HG03066 (cell line): Measurements from ENCODE around the gene POLE.

ENCODE experiments used
- ATAC-seq: cut with Tn5 transposase; IDR thresholded peaks from one replicate; pipeline ENCODE4 v1.9.1; 2021; ENCODE audit warnings: low read depth; ENCODE audit not compliant: unreplicated experiment

Gene POLE

DNA sequence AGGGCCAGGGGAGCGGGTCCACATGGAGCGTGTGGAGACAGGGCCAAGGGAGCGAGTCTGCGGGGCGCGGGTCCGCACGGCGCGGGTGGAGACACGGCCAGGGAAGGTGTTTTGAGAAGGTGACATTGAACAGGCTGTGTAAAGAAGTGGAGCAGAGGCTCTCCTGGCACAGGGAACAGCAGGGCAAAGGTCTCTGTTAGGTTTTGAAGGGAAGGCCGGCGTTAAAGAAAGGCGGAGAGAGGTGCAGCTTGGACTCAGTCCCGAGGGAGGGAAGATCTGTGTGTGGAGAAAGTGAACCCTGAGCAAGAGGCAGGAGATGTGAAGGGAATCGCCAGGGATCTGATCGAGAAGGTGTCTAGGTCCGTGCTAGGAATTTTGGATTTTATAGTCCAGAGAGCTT lies 2.1 kb upstream of the POLE start:
- no peak for ATAC-seq

DNA sequence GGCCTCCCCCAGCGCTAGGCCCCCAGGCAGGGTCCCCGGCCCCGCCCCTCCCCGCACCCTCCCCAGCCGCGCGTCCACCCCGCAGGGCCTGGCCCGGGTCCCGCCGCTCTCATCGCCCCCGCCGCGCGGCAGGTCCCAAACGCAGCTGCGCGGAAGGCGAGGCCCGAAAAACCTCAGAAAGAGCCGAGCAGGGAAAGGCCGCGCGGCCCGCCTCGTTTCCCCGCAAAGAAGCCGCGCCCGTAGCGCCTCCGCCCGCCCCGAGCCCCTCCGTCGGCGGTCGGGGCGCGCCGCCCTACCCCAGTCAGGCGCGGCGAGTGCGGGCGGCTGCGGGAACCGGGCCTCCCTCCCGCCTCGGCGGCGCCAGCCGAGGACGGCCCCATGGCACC lies 324 bp downstream of the POLE start:
- ATAC-seq, result peak; percentile 18

DNA sequence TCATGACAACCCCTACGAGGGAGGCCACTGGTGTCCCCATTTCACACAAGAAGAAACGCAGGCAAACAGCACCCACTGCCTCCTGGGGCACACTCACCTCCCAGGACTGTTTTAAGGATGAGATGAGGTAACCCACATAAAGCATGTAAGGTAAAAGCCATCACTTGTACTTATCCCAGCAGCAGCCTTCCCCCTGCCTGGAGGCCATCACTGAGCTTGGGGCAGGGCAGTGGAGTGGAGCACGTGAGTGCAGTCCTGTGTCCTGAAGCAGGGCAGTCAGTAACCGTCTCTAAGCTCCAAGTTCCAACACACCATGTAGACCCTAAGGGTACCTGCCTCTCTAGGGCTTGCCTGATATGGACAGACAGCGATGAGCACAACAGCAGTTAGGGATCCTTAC lies 1.7 kb downstream of the POLE start:
- ATAC-seq, result no peak

DNA sequence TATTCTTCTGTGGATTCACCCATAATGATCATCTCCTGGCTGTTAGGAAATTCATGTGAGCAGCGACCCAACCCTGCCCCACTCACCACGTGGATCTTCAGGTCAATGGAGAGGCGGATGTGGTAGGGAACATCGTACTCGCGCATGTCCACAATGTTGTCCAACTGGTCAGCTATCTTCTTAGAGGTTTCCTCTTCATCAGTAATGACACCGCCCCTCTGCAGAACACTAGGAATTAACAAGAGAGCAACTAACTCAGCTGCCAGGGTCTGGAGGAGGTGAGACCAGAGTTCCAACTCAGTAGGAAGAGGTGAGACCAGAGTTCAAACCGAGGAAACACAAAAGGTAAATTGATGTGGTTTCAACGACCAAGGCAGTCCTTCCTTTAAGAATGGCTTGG lies 9.7 kb downstream of the POLE start:
- no peak for ATAC-seq

DNA sequence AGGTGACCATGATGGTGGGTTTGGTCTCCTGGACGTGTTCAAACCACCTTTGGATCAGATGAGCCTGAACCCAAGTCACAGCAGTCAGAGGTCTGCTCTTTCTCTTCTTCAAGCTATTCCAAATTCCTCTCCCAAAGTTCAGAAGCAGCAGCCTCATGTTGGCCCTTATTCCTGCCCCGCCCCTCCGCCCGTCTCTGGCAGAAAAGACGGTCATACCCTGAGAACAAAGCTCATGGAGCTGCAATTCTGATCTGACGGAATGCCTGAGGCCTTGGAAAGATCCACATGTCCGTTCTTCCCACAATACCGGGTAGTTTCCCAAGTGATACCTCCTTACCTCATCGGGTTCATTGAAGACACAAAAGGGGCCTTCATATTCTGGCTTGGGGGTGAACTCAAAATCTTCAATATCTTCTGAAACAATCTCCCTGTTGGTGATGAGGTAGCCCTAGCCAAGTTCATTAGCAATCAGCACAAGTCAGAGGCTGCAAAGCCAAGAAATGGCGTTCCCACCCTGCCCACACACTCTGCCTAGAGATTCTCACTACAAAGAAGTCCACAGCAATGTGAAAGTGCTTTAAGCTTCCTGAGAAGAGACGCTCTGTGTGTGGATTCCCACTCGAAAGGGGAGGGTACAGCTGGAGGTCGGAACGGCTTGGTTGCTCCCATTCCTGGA lies 11.2 kb downstream of the POLE start:
- ATAC-seq, result no peak

DNA sequence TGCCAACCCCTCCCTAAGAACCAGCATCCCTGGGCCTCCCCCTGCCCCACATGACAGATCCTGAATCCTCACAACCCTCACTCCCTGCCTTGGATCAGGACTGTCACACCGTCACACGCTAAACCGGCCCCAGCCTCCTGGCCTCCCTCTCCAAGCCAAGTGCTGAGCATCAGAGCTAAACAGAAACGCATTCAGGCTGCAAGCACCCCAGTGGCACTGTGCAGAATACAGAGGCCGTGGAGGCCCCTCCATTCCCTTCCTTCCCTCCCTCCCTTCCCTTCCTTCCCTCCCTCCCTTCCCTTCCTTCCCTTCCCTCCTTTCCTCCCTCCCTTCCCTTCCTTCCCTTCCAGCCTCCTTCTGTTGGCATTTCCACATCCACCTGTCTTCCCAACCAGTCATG lies 12.6 kb downstream of the POLE start:
- ATAC-seq, result no peak

DNA sequence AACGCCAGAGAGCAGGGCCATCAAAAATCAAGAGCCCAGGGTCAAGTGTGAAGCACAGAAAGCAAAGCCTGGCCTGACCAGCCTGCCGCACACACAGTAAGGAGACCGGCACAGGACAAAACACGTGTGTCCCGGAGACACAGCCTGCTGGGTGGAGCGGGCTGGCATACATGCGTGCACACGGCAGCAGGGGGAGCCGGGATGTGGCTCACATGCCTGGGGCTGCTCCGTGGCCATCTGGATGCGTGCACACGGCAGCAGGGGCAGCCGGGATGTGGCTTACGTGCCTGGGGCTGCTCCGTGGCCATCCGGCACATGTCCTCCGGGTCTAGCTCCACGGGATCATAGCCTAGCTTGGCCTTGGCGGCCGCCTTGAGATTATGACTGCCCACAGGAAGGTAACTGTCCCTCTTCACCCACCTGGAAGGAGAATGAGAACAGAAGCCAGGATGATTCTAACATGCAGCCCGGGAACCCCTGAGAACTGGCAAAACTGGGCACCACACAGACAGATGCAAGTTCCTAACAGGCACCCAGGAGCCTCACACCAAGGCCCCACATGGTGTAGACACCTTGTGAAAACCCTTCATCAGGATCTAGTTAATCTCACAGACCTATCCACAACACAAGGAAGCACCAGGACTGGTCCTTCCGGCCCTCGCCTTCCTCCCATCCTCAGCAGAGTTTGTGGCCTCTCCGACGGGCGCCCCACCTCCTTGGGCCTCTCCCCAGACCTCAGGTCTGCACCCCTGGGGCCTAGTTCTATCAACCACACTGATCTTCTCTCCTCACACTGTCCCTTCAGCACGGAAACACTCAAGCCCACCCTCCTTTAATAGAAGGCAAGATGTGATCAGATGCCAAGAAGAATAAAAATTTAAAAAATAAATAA lies 13.6 kb downstream of the POLE start:
- no peak for ATAC-seq

DNA sequence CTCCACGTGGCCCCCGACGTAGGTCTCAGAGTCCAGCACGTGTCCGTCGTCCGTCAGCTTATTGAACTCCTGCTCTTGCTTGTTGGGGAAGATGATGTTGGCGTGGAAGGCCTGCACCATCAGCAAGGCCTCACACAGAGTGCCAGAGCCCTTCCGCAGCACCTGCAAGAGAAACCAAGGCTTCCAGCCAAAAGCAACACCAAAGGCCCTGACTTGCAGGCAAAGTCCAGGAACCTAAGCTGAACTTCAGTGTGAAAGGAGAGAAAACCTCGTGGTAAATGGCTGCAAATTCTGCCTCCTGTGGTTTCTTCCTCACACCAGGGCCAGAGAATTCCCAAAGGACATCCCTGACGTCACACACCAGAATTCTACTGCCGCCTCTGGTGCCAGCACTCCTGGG lies 14.5 kb downstream of the POLE start:
- ATAC-seq, result no peak

DNA sequence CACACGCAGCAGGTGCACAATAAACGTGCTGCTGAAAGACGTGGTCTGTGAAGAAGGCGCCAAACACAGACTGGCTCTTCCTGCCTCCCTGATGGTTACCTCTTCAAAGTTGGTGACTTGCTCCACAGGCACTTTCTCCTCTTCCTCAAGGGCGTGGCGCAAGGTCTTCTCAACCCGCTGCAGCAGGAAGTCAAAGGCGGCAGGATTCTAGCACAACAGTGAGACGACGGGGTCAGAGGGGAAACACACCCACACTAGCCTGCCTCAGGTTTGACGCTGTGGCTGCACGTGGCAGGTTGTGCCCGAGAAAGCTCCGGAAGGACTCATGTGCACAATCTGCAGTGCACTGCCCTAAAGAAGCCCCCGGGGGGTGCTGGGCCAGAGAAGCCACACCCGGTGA lies 15.0 kb downstream of the POLE start:
- no peak for ATAC-seq

DNA sequence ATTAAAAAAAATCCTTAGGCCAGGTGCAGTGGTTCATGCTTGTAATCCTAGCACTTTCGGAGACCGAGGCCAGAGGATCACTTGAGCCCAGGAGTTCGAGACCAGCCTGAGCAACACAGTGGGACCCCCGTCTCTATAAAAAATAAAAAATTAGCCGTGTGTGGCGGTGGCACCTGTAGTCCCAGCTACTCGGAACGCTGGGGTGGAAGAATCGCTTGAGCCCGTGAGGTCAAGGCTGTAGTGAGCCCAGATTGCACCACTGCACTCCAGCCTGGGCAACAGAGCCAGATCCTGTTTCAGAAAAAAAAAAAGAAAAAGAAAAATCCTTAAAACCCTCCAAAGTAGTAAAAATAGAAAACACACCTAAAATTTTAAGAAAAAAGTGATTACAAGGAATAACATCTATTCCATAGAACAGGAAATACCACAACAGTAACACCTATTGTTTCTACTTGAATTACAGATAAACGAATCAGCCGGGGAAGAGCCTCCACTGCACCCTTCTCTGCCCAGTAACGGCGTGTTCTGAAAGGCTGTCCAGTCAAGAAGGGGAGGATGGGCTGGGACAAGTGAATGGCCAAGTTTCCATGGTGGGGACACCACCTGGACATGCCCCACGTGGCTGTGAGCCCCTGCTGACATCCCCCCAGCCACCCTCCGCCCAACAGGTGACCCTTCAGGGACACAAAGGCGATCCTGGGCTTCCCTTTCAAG lies 17.8 kb downstream of the POLE start:
- no peak for ATAC-seq

DNA sequence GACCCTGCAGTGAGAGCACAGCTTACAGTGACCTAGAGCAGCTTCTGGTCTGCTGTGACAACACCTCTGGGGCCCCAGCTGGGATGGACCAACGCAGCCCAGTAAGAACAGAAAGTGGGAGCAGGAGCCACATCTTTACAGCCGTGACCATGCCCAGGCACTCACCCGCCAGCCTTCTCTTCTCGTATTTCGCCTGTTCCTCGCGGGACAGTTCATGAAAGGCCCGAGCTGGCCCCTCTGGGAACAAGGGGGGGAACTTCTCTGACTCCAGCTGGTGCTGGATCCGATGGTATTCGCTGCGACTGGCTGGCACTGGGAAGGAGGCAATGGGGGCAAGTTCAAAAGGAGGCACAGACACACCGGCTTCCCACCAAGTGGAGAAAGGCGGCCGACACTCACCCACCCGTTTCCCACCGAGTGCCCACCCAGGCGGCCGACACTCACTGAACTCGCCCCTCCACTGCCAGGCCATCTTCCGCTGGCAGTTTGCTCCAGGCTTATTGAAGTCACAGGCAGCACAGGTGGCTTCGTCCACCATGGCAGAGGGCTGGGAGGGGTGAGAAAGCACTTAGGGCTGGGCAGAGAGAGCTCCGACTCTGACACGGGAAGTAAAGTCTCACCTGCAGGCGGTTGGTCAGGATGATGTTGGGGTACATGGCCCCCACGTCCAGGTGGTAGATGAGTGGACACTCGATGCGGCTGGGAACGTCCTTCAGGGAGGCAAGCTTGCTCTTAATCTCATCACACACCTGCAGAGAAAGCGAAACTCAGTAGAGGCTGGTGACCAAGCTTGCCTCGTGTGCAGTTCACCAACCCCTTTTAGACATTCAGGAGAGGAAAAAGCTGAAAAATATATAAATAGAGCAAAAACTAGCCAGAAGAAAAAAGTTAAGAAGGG lies 18.7 kb downstream of the POLE start:
- no peak for ATAC-seq

DNA sequence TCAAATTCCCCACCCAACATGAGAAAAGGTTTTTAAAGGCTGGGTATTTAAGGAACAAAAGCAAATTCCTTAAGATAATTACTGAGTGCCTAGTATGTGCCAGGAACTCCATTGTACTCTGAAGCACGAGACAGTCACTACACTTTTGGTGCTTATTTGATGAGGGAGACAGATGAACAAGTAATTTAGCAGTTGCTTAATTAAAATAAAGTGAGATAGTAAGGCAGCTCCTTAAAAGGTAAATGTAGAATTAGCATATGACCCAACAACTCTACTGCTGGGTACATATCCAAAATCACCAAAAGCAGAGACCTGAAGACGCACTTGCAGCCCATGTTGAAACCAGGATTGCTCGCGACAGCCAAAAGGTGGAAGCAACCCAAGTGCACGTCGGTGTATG lies 21.3 kb downstream of the POLE start:
- ATAC-seq, result no peak

DNA sequence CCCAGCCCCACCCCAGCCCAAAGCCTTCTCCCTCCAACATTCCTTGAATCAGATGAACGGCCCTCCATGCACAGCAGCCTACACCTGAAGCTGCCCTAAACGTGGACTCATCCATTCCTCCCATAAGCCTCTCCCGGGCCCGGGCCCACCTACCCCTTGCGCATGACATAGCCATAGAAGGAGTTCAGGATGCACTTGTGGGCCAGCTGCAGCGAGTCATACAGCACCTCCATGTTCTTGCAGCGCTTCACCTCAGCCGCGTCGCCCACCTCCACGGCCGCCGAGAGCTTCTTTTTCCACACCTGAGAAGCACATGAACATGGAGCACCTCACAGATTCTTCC lies 22.0 kb downstream of the POLE start:
- ATAC-seq, result no peak

DNA sequence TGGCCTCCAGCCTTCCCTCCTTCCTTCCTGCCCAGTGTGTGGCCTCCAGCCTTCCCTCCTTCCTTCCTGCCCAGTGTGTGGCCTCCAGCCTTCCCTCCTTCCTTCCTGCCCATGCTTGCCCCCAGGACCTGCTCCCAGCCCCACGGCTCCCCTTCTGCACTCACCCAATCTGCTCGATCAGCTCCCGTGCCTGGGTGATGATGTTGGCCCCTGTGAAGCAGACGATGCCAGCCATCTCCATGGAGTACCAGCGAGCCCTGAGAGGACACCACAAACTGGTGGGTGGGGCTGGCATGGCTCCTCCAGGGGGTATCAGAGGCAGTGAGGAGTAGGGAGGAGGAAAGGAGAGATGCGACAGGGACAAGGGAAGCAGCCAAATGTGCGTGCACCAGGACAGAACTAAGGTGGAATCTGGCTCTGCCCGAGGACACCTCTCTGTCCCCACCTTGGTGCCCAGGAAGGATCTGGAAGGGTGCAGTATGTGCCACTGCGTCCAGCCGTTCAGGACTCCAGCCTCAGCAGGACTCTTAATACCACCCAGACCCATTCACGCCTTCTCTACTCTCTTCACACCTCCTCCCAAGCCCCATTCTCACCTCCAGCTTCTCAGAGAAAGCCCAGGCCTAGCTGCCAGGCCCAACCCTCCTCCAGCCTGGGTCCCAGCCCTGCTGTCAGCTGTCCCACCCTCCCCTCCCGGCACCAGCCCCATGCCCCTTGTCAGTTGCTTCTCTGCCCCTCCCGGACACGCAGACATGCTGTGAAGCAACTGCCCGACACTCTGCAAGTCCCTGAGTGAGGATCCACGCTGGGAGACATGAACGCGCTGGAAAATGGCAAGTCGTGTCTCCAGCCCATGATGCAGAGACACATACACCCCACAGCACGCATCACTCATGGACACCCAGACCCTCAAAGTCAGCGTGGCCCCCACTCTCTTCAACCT lies 22.7 kb downstream of the POLE start:
- ATAC-seq, result no peak

DNA sequence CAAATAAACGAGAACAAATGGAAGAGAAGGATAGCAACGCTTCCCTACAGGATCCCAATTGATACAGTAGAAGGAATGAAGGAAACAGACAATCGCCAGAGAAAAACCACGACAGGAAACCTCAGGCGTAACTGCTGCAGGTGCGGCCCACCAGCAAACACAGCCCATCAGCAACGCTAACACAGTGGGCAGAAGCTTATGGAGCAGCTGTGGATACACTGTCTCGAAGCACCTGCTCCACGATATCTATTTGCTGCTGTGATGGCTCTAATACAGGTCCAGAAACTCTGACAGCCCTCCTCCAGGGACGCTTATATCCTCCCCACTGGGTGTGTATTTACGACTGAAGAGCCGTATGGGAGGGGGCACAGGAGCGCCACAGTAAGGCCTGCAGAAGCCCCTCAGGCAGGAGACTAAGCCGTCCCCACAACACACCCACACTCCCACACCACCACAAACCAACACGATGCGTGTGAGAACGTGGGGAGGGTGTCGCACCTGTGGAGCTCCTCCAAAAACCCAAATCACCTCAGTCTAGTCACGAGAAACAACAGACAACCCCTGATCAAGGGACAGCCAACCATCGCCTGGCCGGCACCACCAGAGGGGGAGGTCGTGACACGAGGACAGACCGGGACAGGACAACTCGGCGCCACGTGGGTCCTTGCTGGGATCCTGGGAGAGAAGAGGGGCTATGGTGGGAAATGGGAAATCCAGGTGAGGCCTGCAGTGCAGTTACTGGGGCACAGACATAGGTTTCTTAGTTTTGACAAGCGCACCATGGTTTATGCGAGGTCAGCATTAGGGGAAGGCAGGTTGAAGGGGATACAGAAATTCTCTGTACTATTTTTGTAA lies 24.0 kb downstream of the POLE start:
- ATAC-seq, result no peak

DNA sequence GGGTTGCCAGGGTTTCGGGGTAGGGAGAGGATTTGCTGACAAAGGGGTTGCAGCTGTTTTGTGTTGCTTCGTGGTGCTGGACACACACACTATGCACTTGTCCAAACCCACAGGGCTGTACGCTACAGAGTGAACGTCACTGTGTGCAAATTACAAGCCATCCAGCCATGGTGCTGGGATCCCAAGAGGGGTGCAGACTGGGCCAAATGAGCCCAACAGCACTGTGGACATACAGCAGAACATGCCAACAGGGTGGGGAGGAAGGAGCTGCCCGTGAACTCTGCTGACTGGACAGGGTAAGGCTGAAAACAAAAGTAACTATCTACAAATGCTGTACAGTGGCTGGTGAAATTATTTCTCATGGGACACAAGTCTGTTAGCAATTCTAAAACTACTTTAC lies 25.2 kb downstream of the POLE start:
- ATAC-seq, result no peak

DNA sequence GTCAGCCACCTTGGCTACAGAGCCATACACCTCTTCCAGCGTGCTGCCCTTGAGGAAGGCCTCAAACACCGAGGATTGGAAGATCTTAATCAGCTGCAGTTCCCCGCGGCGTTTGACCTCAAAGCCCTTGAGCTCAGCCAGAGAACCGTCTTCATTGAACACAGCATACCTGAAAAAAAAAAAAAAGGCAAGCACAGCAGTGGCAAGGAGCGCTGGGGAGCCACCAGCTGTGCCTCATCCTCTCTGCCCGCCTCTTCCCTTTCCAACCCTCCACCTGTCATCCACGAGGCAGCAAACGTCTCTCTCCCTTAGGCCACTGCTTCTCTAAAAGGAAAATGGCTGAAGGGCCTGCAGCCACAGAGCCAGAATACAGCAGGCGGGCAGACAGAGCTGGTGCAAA lies 26.1 kb downstream of the POLE start:
- no peak for ATAC-seq

DNA sequence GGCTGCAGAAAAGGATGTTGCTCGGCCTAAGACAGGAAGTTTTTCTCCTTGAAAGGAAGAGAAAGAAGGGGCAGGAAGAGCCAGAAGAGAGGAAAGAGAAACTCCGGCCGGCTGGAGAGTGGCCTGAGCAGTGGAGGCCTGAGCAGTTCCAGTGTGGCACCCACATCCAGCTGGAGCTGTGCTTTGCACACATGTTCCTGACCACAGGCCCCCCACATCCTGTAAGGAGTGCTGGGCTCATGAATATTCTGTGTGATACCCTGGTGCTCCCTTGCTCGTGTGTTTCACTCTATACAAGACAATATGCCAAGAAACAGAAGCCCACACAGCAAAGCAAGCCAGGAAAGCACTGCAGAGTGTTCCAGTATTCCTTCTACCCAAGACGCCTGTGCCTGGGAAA lies 27.1 kb downstream of the POLE start:
- no peak for ATAC-seq

DNA sequence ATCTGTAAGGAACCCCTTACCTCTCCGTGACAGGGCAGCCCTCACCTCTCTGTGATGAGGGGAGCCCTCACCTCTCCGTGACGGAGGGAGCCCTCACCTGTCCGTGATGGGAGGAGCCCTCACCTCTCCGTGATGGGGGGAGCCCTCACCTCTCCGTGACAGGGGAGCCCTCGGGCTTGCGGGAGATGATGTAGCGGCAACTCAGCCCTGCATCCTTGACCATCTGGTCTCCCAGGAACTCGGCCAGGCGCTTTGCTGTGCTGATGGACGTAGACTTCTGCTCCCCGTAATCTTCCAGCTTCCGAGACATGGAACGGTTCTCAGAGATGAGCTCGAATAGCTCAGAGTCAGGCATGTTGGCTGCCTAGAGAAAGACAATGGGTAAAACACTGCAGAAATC lies 28.0 kb downstream of the POLE start:
- ATAC-seq, result no peak
